HL-60/S4 treated with retinoic acid at 250 ng/mL for 4 days and 3 days (cell line): ENCODE measurements around the gene ADCY9.
"Not testable (repeated sequence)": the region's sequence is repeated elsewhere in the genome, so short reads cannot be mapped to it uniquely, and the experiment has no call there.

Experiments used
- in situ Hi-C: fragments of 300-500 bp; cut with MboI; formaldehyde crosslinking; loops from 2 replicates; pipeline ENCODE4 v1.7.0; 2022; ENCODE audit warnings: low sequenced_read_pairs

Gene ADCY9

DNA sequence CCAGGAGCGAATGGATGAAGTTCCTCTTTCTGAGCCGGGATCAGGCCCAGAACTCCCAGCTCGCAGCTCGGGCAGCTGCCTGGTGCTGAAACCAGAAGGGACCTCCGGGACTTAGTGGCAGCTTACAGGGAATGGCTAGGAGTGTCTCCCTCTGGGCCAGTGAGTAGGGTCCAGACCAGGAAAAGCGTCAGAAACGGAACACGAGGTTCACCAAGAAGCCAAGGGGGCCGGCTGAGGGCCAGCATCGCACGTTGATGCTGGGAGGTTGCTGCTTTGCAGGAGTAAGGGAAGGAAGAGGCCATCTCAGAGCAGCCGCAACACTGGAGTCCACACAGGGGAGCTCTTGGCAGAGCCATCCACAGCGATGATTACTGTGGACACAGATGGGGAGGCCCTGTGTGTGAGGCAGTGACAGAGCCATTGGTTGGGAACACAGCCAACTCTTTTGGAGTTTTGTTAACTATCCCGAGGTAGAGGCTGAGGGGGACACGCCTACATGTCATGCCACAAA, 161.8 kb downstream of the ADCY9 start:
- in situ Hi-C loops = no loop called here

DNA sequence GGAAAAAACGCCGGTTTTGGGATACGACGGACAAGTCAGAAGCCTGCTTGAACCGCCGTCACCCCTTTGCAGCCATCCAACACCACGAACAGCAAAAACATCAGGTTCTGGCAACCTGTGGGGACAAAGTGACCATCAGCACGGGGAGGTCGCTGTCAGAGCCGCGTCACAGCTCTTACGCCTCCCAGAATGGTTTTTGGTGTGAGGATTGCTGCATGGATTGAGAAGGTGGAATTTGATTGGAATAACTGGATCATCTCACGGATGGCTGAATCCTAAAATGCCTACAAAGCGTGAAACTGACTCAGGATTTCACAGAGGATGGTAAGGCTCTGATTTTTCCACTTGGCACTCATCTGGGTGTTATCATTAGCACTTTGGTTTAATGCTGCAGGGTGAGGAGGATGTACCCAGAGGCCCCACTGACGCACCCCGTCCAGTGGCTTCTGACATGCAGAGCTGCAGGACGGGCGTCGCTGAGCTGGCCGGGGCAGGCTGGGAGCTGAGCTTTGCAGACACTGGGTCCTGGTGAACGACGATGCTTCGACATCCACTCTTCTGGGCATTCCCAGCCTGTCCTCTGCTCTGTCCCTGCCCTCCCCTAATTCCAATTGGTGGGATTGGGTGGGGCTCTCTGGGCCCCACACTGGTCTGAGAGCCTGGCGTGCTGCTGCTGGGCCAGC, 162.4 kb downstream of the ADCY9 start:
- in situ Hi-C loops = no loop called here

DNA sequence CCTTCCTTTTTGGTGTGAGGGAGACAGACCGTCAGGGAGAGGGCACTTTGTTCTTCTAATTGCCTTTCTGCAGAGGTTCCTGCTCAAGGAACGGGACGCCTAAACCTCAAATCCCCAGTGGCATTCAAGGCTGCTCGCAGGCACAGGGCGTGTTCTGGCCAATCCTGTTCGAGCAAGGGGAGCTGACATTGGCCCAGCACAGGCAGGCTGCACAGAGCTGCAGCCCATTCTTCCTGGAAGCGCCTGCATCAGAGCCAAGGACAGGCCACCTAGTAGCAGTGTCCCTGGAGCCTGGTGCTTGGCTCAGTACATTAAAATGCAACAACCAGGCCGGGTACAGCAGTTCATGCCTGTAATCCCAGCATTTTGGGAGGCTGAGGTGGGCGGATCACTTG, 163.5 kb downstream of the ADCY9 start:
- in situ Hi-C loops = no loop called here

DNA sequence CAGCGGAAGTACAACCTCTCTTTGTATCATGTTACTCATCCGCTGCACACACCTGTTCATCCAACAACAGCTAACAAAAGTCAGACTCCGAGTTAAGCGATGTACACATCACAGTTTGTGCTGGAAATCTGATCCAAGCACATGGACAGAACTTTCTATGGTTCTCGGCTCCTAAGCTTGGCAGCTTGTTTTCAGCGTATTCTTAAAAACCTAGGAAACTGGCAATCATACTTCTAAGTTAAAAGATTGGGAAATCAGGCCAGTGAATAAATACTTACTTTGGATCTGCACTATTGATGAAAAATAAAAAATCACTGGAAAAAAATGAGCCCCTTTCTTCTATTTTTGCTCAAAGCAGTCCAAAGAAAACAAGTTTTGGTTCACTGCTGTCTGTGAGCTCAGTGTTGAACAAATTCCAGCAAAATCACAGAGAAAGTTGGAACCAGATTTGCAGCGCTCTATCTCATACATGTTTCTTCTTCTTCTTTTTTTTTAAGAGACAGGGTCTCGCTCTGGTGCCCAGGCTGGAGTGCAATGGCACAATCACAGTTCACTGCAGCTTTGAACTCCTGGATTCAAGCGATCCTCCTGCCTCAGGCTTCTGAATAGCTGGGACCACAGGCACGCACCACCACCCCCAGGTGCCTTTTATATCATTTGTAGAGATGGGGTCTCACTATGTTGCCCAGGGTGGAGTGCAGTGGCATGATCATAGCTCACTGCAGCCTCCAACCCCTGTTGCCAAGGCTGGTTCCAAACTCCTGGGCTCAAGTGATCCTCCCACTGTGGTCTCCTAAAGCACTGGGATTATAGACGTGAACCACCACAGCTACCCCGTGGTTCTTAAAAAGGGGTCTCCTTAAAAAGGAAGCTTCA, 164.1 kb downstream of the ADCY9 start:
- in situ Hi-C loops = no loop called here

DNA sequence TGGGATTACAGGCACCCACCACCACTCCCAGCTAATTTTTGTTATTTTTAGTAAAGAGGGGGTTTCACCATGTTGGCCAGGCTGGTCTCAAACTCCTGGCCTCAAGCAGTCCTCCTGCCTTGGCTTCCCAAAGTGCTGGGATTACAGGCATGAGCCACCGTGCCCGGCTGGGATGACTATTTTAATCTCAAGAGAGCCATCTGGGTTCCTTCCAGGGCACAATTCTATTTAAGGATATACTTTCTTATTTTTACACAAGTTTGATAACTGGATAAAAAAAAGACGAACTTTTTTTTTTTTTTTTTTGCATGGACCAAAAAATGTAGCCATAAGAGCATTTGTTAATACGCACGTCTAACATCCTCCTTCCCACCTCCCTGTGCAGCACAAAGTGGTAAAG, 164.9 kb downstream of the ADCY9 start:
- in situ Hi-C loops = not testable (repeated sequence)

DNA sequence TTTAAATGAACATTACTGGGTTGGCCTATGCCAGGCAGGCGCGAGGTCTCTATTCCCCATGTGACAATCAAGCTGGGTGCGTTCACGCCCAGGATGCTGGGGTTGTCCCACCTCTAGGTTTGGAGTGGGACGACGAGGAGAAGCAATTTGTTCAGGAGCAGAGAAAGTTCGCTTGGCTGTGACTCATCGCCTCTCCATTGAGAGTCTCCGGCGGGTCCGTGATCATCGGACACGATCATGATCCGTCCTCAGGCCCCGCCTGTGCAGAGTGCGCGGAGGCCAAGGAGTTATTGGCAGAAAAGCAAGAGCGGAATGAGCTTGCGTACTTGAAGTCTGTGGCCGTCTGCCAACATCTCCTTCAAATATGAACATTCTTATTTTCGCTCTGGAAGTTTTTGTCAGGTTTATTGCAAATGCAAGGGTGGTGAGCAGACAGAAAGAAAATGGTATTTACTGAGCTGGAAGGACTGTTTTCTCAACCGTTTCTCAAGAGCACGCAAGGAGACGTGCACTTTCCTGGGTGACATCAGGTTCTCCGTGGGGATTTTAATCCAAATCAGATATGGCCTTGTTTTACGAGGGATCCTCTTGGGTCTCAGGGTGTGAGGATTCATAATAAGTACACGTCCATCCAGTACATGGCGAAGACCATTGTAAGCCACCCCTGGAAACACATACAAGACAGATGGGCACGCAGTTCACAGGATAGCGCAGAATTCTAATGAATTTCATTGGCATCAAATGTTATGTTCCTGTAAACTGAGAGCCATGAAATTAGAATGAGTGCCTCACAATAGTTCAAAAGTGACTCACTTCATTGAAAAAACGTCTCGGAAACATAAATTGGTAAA, 165.7 kb downstream of the ADCY9 start:
- in situ Hi-C loops = no loop called here

DNA sequence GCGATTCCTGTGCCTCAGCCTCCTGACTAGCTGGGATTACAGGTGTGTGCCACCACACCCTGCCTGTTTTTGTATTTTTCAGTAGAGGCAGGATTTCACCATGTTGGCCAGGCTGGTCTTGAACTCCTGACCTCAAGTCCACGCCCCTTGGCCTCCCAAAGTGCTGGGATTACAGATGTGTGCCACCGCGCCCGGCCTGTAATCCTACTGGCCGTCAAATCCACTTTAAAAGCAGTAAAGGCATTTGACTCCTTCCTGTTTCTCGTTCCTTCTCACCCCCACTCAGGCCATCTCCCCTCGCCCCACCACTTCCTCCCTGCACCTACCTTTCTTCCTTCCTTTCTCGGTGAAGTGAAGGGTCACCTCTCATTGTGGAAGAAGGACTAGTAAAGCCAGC, 166.3 kb downstream of the ADCY9 start:
- in situ Hi-C loops = no loop called here

DNA sequence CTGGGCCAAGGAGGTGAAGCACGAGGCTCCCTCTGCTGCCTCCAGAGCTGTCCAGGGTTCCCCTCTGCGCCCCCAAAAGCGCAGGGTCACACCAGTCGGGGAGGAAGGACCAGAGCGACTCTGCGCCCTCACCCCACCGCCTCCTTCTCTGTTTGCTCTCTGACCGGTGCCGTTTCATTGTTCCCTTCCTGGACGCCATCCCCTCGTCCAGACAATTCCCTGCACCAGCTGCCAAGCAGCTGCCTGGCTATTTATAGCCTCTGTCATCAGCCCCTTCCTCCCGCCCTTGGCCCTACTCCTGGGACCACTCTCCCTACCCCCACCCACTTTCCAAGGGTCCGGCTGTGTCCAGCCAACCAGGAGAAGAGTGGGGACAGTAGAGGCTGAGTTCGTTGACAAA, 167.0 kb downstream of the ADCY9 start:
- in situ Hi-C loops = no loop called here

DNA sequence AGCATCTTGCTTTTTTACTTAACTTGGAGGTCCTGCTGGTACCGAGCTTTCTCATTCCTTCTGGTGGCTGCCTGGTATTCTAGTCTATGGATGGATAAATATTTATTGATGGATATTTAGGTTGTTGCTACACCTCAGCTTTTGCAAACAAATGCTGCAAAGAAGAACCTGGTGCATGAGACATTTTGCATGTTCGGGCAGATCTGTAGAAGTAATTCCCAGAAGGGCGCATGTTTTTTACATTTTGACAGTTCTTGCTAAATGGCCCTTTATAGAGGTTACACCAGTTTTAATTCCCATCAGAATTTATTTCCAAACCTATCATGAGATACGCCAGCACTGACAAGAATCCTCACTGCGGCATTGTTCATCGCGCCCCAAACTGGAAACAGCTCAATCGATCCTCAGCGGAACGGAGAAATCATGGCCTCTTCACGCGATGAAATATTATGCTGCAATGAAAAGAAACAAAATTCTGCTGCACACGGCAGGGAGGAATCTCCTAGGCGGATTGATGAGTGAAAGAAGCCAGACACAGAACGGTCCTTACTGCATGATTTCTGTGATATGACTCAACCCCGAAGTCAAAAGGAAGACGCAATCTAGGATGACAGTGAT, 167.8 kb downstream of the ADCY9 start:
- in situ Hi-C loops = no loop called here

DNA sequence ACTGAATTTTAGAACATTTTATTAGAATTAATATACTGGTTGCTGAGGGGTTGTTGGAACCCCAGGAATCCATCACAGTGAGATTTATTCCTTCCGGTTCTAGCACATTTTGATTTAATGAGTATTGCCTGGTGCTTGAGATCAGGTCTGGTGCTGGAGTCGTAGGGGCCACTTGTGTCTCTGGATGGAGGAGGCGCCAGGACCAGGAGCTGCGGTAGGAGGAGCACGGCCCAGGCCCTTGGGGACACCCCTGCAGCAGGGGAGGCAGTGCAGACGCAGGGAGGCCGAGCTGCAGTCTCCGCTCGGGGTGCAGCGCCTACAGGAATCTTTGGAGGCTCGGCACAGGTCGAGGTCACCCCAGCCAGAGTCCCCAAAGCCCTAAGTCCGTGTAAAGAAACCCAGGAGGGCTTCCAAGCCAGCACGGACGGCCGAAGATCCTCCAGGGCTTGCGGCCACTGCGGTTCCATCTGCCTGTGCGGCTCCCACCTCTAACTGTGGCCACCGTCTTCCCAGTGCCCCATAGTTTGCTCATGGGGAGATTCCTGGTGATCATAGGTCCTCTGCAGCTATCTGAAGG, 169.6 kb downstream of the ADCY9 start:
- in situ Hi-C loops = no loop called here

DNA sequence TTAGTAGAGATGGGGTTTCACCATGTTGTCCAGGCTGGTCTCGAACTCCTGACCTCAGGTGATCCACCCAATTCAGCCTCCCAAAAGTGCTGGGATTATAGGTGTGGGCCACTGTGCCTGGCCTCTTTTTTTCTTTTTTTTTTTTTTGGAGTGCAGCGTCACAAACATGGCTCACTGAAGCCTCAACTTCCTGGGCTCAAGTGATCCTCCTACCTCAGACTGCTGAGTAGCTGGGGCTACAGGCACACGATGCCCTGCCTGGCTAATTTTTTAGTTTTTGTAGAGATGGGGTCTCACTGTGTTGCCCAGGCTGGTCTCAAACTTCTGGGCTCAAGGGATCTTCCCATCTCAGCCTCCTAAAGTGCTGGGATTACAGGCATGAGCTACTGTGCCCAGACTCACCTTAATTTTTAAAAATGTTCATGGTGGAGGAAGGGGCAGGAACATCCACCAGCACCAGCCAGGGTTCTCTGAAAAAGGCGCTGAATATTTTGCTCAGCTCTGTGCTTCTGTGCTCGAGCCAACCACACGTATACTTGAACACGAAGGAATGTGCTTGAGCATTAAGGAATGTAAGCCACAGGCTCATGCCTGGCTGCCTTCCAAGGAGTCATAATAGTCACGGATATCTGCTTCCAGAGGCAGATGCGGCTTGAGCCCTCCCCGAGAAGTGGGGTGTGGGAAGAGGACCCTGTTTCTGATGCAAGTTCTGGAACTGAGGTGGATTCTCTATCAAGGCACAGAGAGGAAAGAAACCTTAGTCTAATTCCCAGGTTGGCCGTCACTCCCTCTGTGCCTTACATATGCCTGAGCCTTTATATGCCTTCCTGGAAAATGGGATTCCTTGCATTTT, 170.3 kb downstream of the ADCY9 start:
- in situ Hi-C loops = no loop called here

DNA sequence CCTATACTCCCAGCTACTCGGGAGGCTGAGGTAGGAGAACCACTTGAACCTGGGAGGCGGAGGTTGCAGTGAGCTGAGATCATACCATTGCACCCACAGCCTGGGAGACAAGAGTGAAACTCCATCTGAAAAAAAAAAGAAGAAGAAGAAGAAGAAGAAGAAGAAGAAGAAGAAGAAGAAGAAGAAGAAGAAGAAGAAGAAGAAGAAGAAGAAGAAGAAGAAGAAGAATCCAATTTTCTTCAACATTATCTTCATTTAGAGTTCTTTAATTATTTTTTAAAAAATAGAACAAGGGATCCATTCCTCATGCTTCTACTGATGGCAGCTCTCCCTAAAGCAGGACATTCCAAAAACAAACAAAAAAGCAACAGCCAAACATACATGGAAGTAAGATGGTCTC, 171.8 kb downstream of the ADCY9 start:
- in situ Hi-C loops = not testable (repeated sequence)

DNA sequence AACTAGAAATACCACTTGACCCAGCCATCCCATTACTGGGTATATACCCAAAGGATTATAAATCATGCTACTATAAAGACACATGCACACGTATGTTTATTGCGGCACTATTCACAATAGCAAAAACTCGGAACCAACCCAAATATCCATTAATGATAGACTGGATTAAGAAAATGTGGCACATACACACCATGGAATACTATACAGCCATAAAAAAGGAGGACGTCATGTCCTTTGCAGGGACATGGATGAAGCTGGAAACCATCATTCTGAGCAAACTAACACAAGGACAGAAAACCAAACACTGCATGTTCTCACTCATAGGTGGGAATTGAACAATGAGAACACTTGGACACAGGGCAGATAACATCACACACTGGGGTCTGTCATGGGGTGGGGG, 174.1 kb downstream of the ADCY9 start:
- in situ Hi-C loops = not testable (repeated sequence)

DNA sequence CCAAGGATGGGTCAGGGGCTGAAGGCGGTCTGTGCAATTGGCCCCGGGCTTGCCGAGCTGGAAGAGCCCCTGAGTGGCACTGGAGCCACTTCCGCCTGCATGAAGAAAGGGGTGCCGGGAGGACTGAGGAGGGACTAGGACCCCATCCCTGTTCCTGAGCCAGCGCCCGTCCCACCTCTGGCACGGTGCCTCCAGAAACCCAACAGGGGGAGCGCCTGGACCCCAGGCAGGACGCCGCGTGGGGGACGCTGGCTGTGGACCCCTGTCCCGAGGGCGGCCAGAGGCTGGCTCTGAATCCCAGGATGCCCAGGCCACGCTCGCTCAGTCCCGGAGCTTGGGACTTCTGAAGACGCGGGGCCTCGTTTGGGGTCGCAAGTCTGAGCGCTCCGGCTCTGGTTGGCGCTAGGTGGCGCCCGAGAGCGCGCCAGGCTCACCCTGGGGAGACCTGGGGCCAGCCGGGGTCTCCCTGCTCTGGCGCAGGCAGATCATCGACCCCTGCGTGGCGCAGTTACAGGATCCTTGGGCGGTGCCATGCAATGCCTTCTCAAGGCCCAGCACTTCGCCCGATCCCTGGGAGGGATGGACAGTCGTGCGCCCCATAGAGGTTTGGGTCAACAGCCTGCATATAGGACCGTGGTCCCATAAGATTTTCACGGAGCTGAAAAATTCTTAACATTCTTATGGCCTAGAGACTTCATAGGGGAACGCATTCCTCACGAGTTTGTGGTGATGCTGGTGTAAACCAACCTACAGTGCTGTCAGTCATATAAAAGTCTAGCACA, 177.2 kb downstream of the ADCY9 start:
- in situ Hi-C loops = no loop called here

DNA sequence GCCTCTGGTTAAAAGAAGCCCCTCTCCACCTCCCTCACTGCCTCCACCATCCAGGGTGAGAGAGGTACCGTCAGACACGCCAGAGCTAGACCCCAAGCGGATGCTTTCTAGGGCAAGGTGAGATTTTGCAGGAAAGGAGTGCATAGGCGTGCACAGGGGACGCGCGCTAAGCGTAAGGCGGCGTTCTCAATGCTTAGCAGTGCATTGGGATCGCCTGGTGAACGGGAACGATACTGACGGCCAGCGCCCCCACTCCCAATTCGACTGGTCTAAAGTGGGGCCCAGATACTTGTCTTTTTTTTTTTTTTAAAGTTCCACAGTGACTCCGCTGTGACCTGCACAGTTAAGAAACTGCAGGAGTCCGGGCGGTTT, 177.8 kb downstream of the ADCY9 start:
- in situ Hi-C loops = no loop called here

DNA sequence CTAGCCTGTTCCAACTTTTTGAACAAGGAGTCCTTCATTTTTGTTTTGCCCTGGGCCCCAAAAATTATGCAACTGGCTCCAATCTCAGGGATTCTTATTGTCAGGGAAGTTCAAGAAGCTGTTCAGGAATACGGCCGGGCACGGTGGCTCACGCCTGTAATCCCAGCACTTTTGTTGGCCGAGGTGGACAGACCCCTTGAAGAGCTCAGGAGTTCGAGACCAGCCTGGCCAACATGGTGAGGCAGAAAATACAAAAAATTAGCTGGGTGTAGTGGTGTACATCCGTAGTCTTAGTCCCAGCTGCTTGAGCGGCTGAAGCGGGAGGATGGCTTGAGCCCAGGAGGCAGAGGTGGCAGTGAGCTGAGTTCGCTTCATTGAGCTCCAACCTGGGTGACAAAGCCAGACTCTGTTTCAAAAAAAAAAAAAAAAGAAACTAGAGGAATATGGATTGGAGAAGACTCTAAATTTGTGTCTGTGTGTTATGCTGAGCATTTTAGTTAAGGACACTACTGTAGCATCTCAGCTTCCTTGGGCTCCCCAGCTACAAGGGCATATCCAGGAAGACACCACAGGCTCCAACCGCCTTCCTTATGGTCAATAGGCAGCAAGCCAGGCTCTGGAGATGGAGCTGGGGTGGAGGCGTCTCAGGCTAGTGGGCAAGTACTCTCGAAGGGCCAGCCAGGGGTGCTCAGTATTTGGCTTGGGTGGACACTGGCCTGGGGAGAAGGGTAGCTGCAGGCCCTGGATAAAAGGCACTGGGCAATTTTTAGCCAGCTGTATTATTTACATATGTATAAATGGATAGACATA, 179.0 kb downstream of the ADCY9 start:
- in situ Hi-C loops = no loop called here

DNA sequence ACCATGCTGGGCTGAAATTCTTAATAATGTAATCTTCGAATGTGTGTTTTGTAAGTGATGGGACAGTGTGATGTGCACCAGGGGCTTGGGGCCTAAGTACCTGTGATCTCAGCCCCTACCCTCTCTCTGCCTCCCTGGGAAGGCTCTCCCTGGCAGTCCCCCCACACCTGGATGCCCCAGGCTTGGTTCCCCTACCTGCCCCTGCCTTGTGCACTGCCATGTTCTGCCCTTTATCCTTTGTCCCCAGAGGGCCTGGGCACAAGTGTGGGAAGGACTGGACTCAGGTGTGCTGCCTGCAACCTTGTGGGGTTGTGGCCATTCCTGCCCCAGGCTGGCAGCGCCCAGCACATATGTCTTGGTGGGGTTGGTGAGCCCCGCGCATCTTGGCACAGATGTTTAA, 180.3 kb downstream of the ADCY9 start:
- in situ Hi-C loops = no loop called here
